HFFc6 (cell line): ENCODE results near the gene DUSP8. TPM values are rescaled to one million over a fixed set of nuclear protein-coding genes. Genes with fewer than 3 reads are reported as not detected.

Source experiments
- DNase-seq: peaks from one replicate; pipeline ENCODE4 v3.0.0-alpha.2; 2018
- H3K27ac Mint-ChIP-seq: 2 replicates; pipeline ENCODE4 v1.8.0; 2020; ENCODE audit warnings: mild to moderate bottlenecking, mixed read lengths
- H3K27me3 Mint-ChIP-seq: 2 replicates; pipeline ENCODE4 v1.8.0; 2021; ENCODE audit warnings: mild to moderate bottlenecking, moderate library complexity, mixed read lengths; ENCODE audit not compliant: insufficient read depth
- H3K36me3 Mint-ChIP-seq: 2 replicates; pipeline ENCODE4 v1.8.0; 2021; ENCODE audit warnings: low read depth, mixed read lengths
- H3K4me1 Mint-ChIP-seq: 2 replicates; pipeline ENCODE4 v1.8.0; 2020; ENCODE audit warnings: low read depth, mixed read lengths
- H3K4me3 Mint-ChIP-seq: 2 replicates; pipeline ENCODE4 v1.8.0; 2020; ENCODE audit warnings: mild to moderate bottlenecking, moderate library complexity, mixed read lengths
- H3K9me3 Mint-ChIP-seq: 2 replicates; pipeline ENCODE4 v1.8.0; 2020; ENCODE audit warnings: mild to moderate bottlenecking, mixed read lengths
- total RNA-seq, 6 experiments: library from RNA; stranded (reverse); fragmentation: NEBNext Ultra II Directional; extraction: Animal tissue kit (Norgen Biotek cat#: 25700); gene quantifications; 2 replicates in 1 of 6; 3 replicates in 5 of 6; pipeline ENCODE4 v1.2.3, GENCODE V29; 2021
- TF ChIP-seq, protein P1 (sequence below): fragments of 200-600 bp; sonication (generic); IDR thresholded peaks from 2 replicates; pipeline ENCODE4 v1.5.0; 2021; ENCODE audit warnings: antibody characterized with exemption, mild to moderate bottlenecking

Gene DUSP8
- total RNA-seq, 6 experiments from 2014 or later: 0.38 to 1.6 (median 0.81) TPM

DNA sequence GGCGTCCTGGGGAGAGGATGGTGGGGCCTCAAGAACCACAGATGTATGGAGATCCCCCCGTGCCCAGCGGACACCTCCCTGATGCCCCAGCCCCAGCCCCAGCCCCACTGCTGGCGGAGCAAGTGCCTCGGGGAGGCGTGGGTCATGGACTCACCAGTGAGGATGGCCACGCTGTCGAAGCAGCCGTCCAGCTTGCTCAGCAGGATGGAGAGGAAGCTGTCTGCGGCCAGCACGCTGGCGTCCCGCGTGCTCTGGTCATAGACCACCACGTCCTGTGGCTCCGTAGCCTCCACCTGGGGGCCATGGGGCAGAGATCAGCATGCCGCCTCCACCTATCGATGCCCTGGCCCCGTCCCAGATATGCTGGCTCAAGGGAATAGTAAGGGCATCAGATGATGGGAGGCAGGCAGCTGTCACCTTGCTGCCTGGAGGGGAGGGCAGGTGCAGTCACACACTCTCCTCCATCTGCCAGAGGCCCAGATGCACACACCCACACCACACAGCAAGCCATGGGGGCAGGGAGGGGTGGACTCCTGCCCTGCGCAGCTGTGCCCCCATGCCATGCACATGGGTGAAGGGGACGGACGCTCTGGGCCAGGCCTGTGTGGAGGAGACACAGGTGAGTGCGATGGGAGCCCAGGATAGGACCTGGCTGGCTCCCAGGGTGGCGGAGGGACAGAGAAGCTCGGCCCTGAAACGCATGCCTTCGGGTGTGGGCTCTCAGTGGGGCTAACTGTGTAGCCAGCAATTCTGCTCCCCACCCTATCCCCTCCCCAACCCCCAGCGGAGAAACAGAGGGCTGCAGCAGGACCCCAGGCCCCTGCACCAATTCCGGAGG lies 8.2 kb downstream of the DUSP8 start:
- Mint-ChIP-seq H3K9me3 (no peaks in the 10 kb centered on the region), H3K27me3 (peaks cover 3% of the 10 kb centered on the region)
- TF ChIP-seq, protein P1, sequence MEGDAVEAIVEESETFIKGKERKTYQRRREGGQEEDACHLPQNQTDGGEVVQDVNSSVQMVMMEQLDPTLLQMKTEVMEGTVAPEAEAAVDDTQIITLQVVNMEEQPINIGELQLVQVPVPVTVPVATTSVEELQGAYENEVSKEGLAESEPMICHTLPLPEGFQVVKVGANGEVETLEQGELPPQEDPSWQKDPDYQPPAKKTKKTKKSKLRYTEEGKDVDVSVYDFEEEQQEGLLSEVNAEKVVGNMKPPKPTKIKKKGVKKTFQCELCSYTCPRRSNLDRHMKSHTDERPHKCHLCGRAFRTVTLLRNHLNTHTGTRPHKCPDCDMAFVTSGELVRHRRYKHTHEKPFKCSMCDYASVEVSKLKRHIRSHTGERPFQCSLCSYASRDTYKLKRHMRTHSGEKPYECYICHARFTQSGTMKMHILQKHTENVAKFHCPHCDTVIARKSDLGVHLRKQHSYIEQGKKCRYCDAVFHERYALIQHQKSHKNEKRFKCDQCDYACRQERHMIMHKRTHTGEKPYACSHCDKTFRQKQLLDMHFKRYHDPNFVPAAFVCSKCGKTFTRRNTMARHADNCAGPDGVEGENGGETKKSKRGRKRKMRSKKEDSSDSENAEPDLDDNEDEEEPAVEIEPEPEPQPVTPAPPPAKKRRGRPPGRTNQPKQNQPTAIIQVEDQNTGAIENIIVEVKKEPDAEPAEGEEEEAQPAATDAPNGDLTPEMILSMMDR: no peak

DNA sequence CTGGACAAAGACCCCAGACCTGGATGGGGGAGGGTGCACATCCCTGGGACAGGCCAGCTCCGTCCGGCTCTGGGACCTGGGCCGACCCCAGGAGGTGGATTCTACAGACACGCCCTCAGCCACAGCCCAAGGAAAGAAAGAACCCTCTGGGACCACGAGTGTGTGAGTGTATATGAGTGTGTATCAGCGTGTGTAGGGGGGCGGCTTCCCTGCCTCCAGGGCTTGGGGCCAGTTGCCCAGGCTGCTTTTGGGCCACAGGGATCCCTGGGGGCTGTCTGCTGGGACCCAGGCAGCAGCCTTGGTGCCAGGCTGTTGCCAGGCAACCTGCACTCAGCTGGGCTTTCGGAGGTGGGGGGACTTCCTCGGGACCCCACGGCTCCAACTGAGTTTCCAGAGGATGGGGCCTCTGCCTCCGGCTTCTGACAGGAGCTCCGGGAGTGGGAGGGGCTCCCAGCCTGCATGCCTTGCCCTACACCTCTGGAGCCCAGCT lies 8.9 kb downstream of the DUSP8 start:
- DNase-seq: no peak
- Mint-ChIP-seq H3K9me3 (no peaks in the 10 kb centered on the region), H3K36me3 (no peaks in the 10 kb centered on the region), H3K27ac (no peak overlapping the region), H3K4me3 (no peak overlapping the region), H3K27me3 (peaks cover 3% of the 10 kb centered on the region), H3K4me1 (no peaks in the 10 kb centered on the region)
- TF ChIP-seq, protein P1: no peak

More for the DNA sequence above, 8.2 kb downstream of the DUSP8 start:
- Mint-ChIP-seq H3K27ac (no peak overlapping the region), H3K4me3 (no peak overlapping the region), H3K4me1 (no peaks in the 10 kb centered on the region), H3K36me3 (no peaks in the 10 kb centered on the region)
- no peak for DNase-seq

DNA sequence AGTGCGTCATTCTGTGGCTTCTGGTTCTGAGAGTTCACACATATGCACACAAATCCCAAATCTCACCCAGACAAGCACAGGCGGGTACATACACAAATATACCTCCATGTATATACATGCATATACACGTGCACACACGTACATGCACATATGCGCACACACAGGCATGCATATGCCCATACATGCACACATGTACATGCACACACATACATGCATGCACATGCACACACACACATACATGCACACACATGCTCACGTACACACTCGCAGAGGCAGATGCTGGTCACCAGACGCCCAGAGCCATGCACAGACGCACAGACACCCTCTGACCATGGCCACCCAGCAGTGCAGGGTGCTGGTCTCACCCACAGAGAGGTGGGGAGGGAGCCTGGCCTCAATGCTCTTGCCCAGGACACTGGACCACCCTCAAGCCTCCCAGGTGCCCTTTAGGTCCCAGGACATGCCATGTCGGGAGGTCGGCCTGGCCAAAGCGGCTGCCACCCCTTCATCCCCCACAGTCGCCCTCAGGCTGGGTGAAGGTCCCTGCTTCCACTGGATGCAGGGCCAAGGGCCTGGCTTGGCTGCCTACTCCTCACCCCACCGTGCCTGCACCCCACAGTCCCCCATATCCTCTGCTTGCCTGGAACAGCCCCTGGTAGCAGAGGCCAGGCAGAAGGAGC lies 9.5 kb downstream of the DUSP8 start:
- Mint-ChIP-seq H3K36me3 (no peaks in the 10 kb centered on the region), H3K27me3 (peaks cover 3% of the 10 kb centered on the region; the same call in 1 of the 2 replicates), H3K4me1 (no peaks in the 10 kb centered on the region), H3K9me3 (no peaks in the 10 kb centered on the region), H3K4me3 (no peak overlapping the region), H3K27ac (no peak overlapping the region)
- TF ChIP-seq, protein P1: no peak
- DNase-seq: no peak

DNA sequence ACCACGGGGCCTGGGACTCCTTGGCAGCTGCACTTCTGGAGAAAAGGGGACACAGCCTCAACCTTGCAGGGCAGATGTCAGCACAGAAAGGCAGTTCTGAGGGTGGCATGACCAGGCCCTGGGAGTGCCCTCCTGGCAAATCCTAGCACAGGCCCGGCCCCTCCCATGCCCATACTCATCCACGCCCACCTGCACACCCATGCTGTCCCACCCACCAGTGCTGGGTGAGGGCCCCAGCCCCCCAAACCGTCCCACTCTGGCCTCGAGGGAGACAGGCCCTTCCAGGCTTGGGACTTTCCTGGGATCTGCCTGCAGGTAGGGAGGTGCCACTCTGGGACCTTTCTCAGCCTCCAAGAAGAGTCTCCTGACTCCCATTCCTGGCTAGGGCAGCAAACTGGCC lies 10.1 kb downstream of the DUSP8 start:
- Mint-ChIP-seq H3K36me3 (no peaks in the 10 kb centered on the region), H3K4me3 (no peak overlapping the region), H3K27ac (no peak overlapping the region), H3K27me3 (peaks cover 1% of the 10 kb centered on the region; the same call in 1 of the 2 replicates), H3K4me1 (no peaks in the 10 kb centered on the region), H3K9me3 (no peaks in the 10 kb centered on the region)
- TF ChIP-seq, protein P1: no peak
- DNase-seq: no peak

DNA sequence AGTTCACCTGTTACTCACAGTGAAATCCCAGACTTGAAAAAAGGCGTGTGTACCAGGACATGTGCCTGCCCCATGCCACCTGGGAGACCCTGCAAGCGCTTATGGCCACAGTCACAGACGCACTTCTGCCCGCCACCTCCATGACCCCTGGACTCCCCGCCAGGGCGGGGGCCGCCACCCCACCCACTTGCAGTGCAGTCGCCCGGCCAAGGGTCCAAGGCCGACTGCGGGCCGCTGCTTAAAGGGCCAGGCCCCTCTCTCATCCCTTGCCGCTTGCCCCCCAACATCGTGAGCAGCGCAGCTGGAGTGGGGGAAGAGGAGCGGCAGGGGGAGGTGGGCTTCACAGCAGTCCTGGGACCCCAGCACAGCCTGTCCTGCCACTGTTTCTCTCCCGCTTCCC lies 10.8 kb downstream of the DUSP8 start:
- Mint-ChIP-seq H3K27ac (no peak overlapping the region), H3K9me3 (no peaks in the 10 kb centered on the region), H3K36me3 (no peaks in the 10 kb centered on the region), H3K4me3 (no peak overlapping the region), H3K27me3 (no peaks in the 10 kb centered on the region), H3K4me1 (no peaks in the 10 kb centered on the region)
- no peak for DNase-seq
- TF ChIP-seq, protein P1: no peak
